Measurements from ENCODE around the gene NCK2. TPM values are rescaled to one million over a fixed set of nuclear protein-coding genes. Genes with fewer than 3 reads are reported as not detected.

Gene NCK2
- total and polyA plus RNA-seq, 7 donors, result 26.5 to 111 (median 40.1) TPM

DNA sequence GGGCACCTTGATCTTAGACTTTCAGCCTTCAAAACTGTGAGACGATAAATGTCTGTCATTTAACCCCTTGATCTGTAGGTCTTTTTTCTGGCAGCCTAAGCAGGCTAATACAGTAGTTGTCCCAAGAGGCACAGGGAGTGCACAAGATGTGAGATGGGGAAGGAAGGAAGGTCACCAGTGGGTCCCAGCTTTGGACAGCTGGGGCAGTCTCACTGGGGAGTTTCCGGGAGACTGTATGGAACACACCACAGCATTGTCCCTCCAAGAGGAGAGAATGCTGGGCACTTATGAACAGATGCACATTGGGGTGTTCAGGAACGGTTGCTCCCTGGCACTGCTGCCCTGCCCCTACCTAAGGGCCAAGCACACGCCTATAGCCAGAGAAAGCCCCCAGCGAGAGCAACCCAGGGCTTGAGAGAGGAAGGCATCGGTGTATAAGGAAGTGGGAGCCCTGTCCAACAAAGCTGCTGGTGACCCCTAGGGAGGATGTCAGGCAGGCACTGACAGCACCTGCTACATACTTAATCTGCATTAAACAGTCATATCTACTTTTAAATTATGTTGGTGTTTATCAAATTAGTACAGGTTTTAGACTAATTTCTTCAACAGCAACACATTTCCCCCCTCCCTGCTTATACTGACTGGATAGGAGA, 11.6 kb upstream of the NCK2 start:
- WGBS, 3 donors, result 43 to 55% (median 51%) methylated on average over 6 of the region's 6 CpGs
- no peak for TF ChIP-seq CTCF (IDR thresholded peaks at IDR 0.05)
- ATAC-seq, result no peak
- H3K27ac ChIP-seq, result no peak overlapping the region
- peaks cover 5% of the 10 kb centered on the region for H3K9me3 ChIP-seq
- no peaks in the 10 kb centered on the region for H3K27me3 ChIP-seq (ENCODE audit: insufficient read depth in 3 of 3, low read length in 2 of 3)
- no peaks in the 10 kb centered on the region for H3K36me3 ChIP-seq (ENCODE audit: insufficient read depth in 1 of 2, low read depth in 1 of 2)
- intact Hi-C loops (cut with DNase I), result no loop called here
- no peaks in the 10 kb centered on the region for H3K4me1 ChIP-seq
- no peak for DNase-seq
- no peak overlapping the region for H3K4me3 ChIP-seq

DNA sequence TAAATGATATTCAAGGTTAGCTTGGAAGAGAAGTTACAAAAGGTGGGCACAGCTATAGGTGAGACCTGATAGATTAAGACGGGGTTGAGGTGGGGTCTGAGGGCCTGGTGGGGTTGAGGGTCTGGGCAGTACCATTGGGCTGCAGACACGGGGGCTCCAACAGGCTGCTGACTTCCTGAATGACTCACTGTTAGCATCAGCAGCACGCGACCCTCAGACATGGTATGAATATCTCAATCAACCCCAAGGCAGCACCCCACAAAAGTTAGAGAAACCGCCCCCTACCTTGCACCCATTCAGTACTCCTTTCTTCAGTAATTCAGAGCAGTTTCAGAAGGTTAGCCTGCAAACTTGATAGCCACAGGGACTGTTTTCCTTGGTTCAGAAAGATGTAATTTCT, 10.8 kb upstream of the NCK2 start:
- Histone ChIP-seq H3K4me1 (no peaks in the 10 kb centered on the region), H3K36me3 (ENCODE audit: insufficient read depth in 1 of 2, low read depth in 1 of 2) (no peaks in the 10 kb centered on the region), H3K27ac (no peak overlapping the region), H3K4me3 (no peak overlapping the region), H3K9me3 (peaks cover 5% of the 10 kb centered on the region), H3K27me3 (ENCODE audit: insufficient read depth in 3 of 3, low read length in 2 of 3) (no peaks in the 10 kb centered on the region)
- 82 to 86% (median 86%) methylated on average over 5 of the region's 5 CpGs for WGBS, 3 donors
- intact Hi-C loops (cut with DNase I), result no loop called here
- TF ChIP-seq CTCF (IDR thresholded peaks at IDR 0.05), result no peak
- ATAC-seq (no peak), DNase-seq (no peak)

DNA sequence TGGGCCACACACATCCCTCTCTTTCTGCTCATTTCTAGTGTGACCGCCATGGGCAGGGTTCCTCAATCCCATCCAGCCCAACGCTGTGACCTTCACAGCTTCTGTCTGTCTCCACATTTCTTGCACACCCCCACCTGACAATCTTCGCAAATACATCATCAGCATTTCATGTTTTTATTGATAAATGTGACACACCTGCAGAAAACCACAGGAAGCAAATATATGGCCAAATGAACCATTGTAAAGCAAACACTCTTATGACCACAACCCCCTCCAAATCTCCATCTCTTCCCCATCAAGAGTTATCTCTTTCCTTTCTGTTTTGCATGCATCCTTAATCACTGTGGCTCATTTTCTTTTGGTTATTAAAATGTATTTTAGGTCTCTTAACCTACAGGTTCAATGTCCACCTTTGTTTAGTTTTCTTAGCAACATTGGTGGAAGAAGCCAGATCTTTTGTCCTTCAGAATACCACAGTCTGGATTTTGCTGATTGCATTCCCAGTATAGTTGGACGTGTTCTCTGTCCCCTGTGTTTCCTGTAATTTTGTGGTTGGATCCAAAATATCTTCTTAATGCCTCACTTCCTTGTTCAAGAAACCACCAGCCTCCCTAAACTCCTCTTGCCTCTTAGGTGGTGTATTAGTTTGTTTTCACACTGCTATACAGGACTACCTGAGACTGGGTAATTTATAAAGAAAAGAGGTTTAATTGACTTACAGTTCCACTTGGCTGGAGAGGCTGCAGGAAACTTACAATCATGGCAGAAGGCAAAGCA, 9.8 kb upstream of the NCK2 start:
- DNase-seq (no peak), ATAC-seq (no peak)
- H3K27ac ChIP-seq, result no peak overlapping the region
- no peak for TF ChIP-seq CTCF (IDR thresholded peaks at IDR 0.05)
- H3K4me1 ChIP-seq, result no peaks in the 10 kb centered on the region
- peaks cover 5% of the 10 kb centered on the region for H3K9me3 ChIP-seq
- WGBS, 3 donors, result 77 to 80% (median 79%) methylated on average over 4 of the region's 4 CpGs
- no peaks in the 10 kb centered on the region for H3K27me3 ChIP-seq (ENCODE audit: insufficient read depth in 3 of 3, low read length in 2 of 3)
- no peak overlapping the region for H3K4me3 ChIP-seq
- intact Hi-C loops (cut with DNase I), result no loop called here
- H3K36me3 ChIP-seq (ENCODE audit: insufficient read depth in 1 of 2, low read depth in 1 of 2), result no peaks in the 10 kb centered on the region

DNA sequence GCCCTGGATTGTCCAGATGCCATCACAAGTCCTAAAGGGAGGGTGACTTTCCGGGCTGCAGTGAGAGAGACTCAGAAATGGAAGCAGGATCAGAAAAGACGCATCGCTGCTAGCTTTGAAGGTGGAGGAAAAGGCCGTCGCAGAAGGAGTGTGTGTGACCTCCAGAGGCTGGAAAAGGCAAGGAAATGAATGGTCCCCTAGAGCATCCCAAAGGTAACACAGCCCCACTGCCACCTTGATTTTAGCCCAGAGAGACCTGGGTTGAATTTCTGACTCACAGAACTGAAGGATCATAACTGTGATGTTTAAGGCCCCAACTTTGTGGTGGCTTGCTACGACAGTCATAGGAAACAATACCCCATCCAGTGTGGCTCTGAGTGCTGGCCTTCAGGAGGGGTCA, 8.6 kb upstream of the NCK2 start:
- DNase-seq, result no peak
- WGBS, 3 donors, result 91 to 99% (median 94%) methylated on average over 6 of the region's 6 CpGs
- no peak for ATAC-seq
- no peak overlapping the region for H3K27ac ChIP-seq
- H3K4me3 ChIP-seq, result no peak overlapping the region
- intact Hi-C loops (cut with DNase I), result no loop called here
- peaks cover 0 to 2% (median 0%) of the 10 kb centered on the region in 3 donors for H3K27me3 ChIP-seq (ENCODE audit: insufficient read depth in 3 of 3, low read length in 2 of 3)
- no peaks in the 10 kb centered on the region for H3K36me3 ChIP-seq (ENCODE audit: insufficient read depth in 1 of 2, low read depth in 1 of 2)
- H3K9me3 ChIP-seq, result no peaks in the 10 kb centered on the region
- no peak for TF ChIP-seq CTCF (IDR thresholded peaks at IDR 0.05)
- no peaks in the 10 kb centered on the region for H3K4me1 ChIP-seq

All from psoas muscle (tissue), 8 donors.